Choroid plexus epithelial cell (primary cell): ENCODE data around the gene SLC30A1.

Experiments
- DNase-seq: peaks from one replicate; pipeline ENCODE4 v3.0.0-alpha.2; 2010; ENCODE audit warnings: low read depth
- H3K4me3 ChIP-seq: 2 replicates; pipeline ENCODE4 v1.5.1; 2011; ENCODE audit warnings: low read depth, mild to moderate bottlenecking, control low read depth, low read length, moderate library complexity
- CTCF ChIP-seq: conservative IDR thresholded peaks from 2 replicates; pipeline ENCODE4 v1.5.1; 2011; ENCODE audit warnings: low read depth, mild to moderate bottlenecking, control low read depth, inconsistent platforms, low read length, moderate library complexity

The SLC30A1 gene

DNA sequence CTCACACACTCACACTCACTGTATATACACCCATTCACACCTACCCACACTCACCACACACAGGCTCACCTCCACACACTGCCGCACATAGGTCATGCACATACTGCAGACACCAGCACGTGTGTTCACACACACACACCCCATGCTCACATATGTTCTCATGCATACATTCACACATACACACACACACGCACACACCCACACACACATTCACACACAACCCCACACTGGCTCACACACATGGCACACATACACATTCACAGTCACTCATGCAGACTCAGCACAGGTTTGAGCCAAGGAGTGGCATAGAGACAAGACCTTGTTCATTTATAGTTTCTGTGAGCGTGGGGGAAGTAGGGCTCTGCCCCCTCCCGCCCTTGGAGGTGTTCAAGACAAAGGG is 41.1 kb upstream of the SLC30A1 start:
- H3K4me3 ChIP-seq = no peak overlapping the region
- no peak for DNase-seq
- no peak for TF ChIP-seq CTCF

DNA sequence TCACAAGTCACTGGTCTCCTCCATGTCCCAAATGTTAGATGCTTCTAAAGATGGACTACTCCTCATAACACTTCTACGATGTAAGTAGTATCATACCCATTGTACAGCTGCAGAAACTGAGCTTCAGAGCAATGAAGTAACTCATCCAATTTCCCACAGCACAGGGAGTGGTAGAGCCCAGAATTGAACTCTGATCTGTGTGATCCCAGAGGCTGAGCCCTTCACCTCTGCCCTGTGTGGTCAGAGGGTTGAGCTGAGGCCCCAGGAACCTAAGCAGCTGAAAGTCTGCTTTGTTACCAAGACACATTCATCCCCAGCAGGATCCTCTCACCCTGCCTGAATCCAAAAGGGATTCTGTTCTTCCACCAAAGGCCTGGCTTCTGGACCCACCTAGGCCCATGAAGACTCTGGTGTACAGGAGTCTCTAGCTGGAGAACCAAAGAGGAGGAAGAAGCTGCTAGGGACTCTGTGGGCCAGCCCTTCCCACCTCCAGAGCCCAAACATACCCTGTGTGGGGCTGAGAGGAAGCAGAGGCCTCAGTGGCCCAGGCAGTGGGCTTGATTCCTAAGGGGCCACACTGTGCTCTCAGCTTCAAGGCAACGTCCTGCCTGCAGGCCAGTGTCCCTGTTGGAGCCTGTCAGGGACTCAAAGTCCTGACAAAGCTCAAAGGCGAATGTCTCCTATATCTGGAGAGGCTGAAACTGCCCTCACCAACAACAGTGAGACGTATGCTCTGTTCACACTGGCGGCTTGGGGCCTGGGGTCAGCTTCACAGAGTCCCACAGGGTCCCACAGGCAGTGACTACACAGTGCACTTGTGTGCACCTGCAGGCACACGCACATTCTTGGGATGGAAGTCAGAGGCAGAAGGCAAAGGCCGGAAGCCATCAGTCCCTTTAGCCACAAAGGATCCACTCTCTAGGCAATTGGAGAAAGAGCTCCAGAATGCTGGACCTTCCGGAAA is 40.4 kb upstream of the SLC30A1 start:
- H3K4me3 ChIP-seq = no peak overlapping the region
- no peak for TF ChIP-seq CTCF
- DNase-seq = no peak

GRCh38 chr1:211616965-211617297 is 38.0 kb upstream of the SLC30A1 start:
- no peak for DNase-seq
- H3K4me3 ChIP-seq = no peak overlapping the region
- TF ChIP-seq CTCF = no peak

DNA sequence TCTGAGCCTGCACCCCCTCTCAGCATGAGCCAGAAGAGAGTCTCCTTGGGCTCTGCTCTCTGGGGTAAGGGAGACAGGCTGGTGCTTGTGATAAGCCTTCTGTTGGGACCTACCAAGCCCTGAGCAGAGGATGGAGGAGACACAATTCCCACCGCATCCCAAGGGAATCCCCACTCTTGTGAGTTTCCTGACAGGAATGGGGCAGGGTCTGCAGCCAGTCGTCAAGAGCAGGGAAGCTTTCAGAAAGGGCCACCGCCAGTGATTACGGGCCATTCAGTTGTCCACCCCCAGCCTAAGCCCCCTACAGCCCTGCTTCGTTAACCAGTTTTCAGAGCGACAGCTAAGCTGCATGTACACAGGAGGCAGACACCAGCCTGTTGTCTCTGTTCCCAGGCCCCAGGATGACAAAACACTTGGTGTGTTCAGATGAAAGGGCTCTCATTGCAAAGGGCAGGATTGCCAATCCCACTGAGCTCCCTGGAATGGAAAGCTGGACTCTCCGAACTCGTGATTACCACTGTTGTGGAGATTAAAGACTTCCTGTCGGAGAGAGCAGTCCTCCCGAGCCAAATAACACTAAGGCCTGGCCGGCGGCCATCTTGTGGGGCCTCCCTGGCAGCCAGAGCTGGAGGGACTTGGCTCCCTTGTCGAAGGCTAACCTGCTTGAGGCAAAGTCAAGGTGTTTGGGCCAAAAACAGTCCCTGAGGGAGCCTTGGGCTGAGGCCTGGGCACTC is 37.4 kb upstream of the SLC30A1 start:
- no peak for DNase-seq
- no peak overlapping the region for H3K4me3 ChIP-seq
- no peak for TF ChIP-seq CTCF

- no peak for DNase-seq
- no peak for TF ChIP-seq CTCF
- no peak overlapping the region for H3K4me3 ChIP-seq
Observed at GRCh38 chr1:211614615-211615014, 35.7 kb upstream of the SLC30A1 start.

DNA sequence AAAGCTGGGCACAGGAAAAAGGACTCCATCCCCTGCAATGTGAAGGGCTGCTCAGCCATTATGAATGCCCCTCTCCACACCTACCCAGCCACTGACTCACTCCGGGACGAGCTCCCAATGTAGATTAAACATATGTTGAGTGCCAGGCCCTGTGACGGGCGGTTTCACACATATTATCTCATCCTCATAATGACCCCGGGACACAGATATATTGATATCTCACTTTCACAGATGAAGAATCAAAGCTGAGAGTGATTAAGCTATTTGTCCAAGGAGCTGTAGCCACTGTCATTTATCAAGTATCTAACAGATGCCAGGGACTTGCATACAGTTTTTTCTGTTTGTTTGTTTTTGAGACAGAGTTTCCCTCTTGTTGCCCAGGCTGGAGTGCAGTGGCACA is 35.0 kb upstream of the SLC30A1 start:
- no peak for DNase-seq
- TF ChIP-seq CTCF = no peak
- no peak overlapping the region for H3K4me3 ChIP-seq
